ENCODE data around the gene ARHGAP33. TPM values are rescaled to one million over a fixed set of nuclear protein-coding genes. Genes with fewer than 3 reads are reported as not detected.
A peak's percentile ranks its signal among the peaks of the same experiment; 100 is the strongest.

ARHGAP33 gene
- total and polyA plus RNA-seq, 4 experiments from 2014 or later, result 0.29 to 19.4 (median 15.8) TPM; not detected in 1

DNA sequence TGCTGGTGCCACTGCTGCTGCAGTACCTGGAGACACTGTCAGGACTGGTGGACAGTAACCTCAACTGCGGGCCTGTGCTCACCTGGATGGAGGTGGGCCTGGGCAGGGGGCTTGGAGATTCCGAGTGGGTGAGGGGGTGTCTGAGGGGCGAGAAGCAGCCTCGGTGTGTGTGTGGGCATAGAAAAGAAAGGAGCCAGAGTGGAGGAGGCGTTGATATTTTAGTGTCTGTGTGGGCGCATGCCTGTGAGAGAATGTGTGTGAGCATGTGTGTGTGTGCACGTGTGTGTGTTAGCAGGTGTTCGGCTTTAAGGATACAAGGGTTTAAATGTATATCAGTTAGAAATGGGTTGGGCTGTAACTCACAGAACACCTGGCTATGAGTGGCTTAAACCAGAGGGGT, 3.7 kb downstream of the ARHGAP33 start:
- no peak overlapping the region for H3K4me3 Mint-ChIP-seq
- peaks cover 8% of the 10 kb centered on the region for H3K36me3 ChIP-seq (ENCODE audit: insufficient read depth, low read length)
- peaks cover 15% of the 10 kb centered on the region for H3K4me1 ChIP-seq (ENCODE audit: insufficient read depth, low read length)
- CTCF ChIA-PET (ENCODE audit: partially characterized antibody), result no interaction called here
- peaks cover 11 to 33% (median 21%) of the 10 kb centered on the region in 4 donors for H3K4me1 Mint-ChIP-seq
- H3K27ac ChIP-seq (ENCODE audit: low read depth, low read length), result no peak overlapping the region
- H3K27me3 Mint-ChIP-seq, result no peaks in the 10 kb centered on the region
- H3K9me3 Mint-ChIP-seq, result no peaks in the 10 kb centered on the region
- H3K27me3 ChIP-seq (ENCODE audit: insufficient read depth, low read length), result no peaks in the 10 kb centered on the region
- no peak overlapping the region for H3K4me3 ChIP-seq (ENCODE audit: low read length in 2 of 2)
- no peak for DNase-seq
- H3K27ac Mint-ChIP-seq, result no peak overlapping the region
- POLR2A ChIA-PET (ENCODE audit: partially characterized antibody), result no interaction called here
- H3K36me3 Mint-ChIP-seq, result peaks cover 7 to 24% of the 10 kb centered on the region in 2 donors
- intact Hi-C loops (cut with micrococcal nuclease), result no loop called here
- no peaks in the 10 kb centered on the region for H3K9me3 ChIP-seq (ENCODE audit: control insufficient read depth in 1 of 2, low read length in 2 of 2)

DNA sequence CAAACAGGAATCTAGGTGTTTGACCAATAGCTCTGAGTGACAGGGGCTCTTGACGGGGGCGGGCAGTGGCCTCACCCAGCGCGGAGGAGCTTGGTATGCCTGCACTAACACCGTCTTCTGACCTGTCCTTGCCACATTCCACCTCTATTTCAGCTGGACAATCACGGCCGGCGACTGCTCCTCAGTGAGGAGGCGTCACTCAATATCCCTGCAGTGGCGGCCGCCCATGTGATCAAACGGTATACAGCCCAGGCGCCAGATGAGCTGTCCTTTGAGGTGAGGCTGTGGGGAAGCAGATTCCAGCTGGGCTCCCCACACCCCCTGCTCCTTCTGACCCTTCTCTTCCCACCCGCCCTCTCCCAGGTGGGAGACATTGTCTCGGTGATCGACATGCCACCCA, 4.7 kb downstream of the ARHGAP33 start:
- no peak for DNase-seq
- ChIA-PET CTCF (ENCODE audit: partially characterized antibody) (no interaction called here), POLR2A (ENCODE audit: partially characterized antibody) (no interaction called here)
- H3K4me1 ChIP-seq (ENCODE audit: insufficient read depth, low read length), result peaks cover 8% of the 10 kb centered on the region
- H3K4me3 ChIP-seq (ENCODE audit: low read length in 2 of 2), result no peak overlapping the region
- no peak overlapping the region for H3K4me3 Mint-ChIP-seq
- H3K27ac Mint-ChIP-seq, result no peak overlapping the region
- intact Hi-C loops (cut with micrococcal nuclease), result no loop called here
- H3K36me3 ChIP-seq (ENCODE audit: insufficient read depth, low read length), result peaks cover 8% of the 10 kb centered on the region
- H3K27me3 ChIP-seq (ENCODE audit: insufficient read depth, low read length), result no peaks in the 10 kb centered on the region
- peaks cover 8 to 23% (median 13%) of the 10 kb centered on the region in 4 donors for H3K4me1 Mint-ChIP-seq
- H3K27me3 Mint-ChIP-seq, result no peaks in the 10 kb centered on the region
- H3K9me3 Mint-ChIP-seq, result no peaks in the 10 kb centered on the region
- peaks cover 7 to 24% of the 10 kb centered on the region in 2 donors for H3K36me3 Mint-ChIP-seq
- H3K27ac ChIP-seq (ENCODE audit: low read depth, low read length), result no peak overlapping the region
- H3K9me3 ChIP-seq (ENCODE audit: control insufficient read depth in 1 of 2, low read length in 2 of 2), result no peaks in the 10 kb centered on the region

- no peak for DNase-seq
- no peaks in the 10 kb centered on the region for H3K9me3 ChIP-seq (ENCODE audit: control insufficient read depth in 1 of 2, low read length in 2 of 2)
- Mint-ChIP-seq H3K36me3 (peaks cover 7 to 24% of the 10 kb centered on the region in 2 donors), H3K9me3 (peaks cover 0 to 1% (median 0%) of the 10 kb centered on the region in 8 donors), H3K27ac (no peak overlapping the region), H3K4me3 (no peak overlapping the region), H3K27me3 (no peaks in the 10 kb centered on the region), H3K4me1 (peaks cover 7 to 20% (median 12%) of the 10 kb centered on the region in 4 donors)
- CTCF ChIA-PET (ENCODE audit: partially characterized antibody), result no interaction called here
- POLR2A ChIA-PET (ENCODE audit: partially characterized antibody), result no interaction called here
- intact Hi-C loops (cut with micrococcal nuclease), result no loop called here
- H3K4me3 ChIP-seq (ENCODE audit: low read length in 2 of 2), result no peak overlapping the region
- peaks cover 6% of the 10 kb centered on the region for H3K4me1 ChIP-seq (ENCODE audit: insufficient read depth, low read length)
- H3K27me3 ChIP-seq (ENCODE audit: insufficient read depth, low read length), result no peaks in the 10 kb centered on the region
- no peak overlapping the region for H3K27ac ChIP-seq (ENCODE audit: low read depth, low read length)
- H3K36me3 ChIP-seq (ENCODE audit: insufficient read depth, low read length), result peaks cover 8% of the 10 kb centered on the region
These were observed 5.4 kb downstream of the ARHGAP33 start for GRCh38 chr19:35780717-35781116.

GRCh38 chr19:35781650-35782049, 6.3 kb downstream of the ARHGAP33 start:
- POLR2A ChIA-PET (ENCODE audit: partially characterized antibody), result no interaction called here
- H3K4me1 Mint-ChIP-seq, result peaks cover 4 to 14% (median 6%) of the 10 kb centered on the region in 4 donors
- intact Hi-C loops (cut with micrococcal nuclease), result no loop called here
- peaks cover 8% of the 10 kb centered on the region for H3K36me3 ChIP-seq (ENCODE audit: insufficient read depth, low read length)
- peaks cover 7 to 23% of the 10 kb centered on the region in 2 donors for H3K36me3 Mint-ChIP-seq
- no peaks in the 10 kb centered on the region for H3K27me3 Mint-ChIP-seq
- CTCF ChIA-PET (ENCODE audit: partially characterized antibody), result no interaction called here
- H3K27ac Mint-ChIP-seq, result peak overlapping the region in 1 of 7 donors; percentile 76
- H3K9me3 ChIP-seq (ENCODE audit: control insufficient read depth in 1 of 2, low read length in 2 of 2), result no peaks in the 10 kb centered on the region
- no peak overlapping the region for H3K27ac ChIP-seq (ENCODE audit: low read depth, low read length)
- H3K4me1 ChIP-seq (ENCODE audit: insufficient read depth, low read length), result no peaks in the 10 kb centered on the region
- no peaks in the 10 kb centered on the region for H3K27me3 ChIP-seq (ENCODE audit: insufficient read depth, low read length)
- no peak overlapping the region for H3K4me3 Mint-ChIP-seq
- H3K9me3 Mint-ChIP-seq, result peaks cover 0 to 2% (median 0%) of the 10 kb centered on the region in 8 donors
- DNase-seq, result no peak
- no peak overlapping the region for H3K4me3 ChIP-seq (ENCODE audit: low read length in 2 of 2)

DNA sequence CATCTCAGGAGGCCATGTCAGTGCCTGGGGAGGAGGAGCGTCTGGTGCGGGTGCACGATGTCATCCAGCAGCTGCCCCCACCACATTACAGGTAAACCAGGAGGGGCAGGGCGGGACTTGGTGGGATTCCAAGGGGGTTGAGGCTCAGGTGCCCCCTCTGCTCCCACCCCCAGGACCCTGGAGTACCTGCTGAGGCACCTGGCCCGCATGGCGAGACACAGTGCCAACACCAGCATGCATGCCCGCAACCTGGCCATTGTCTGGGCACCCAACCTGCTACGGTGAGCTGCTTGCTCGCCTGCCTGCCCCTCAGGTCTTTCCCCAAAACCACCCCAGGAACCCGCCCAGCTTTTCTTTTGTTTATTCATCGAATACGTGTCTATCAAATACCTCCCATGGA, 7.2 kb downstream of the ARHGAP33 start:
- H3K9me3 Mint-ChIP-seq, result peaks cover 0 to 2% (median 0%) of the 10 kb centered on the region in 8 donors
- Histone ChIP-seq H3K9me3 (ENCODE audit: control insufficient read depth in 1 of 2, low read length in 2 of 2) (no peaks in the 10 kb centered on the region), H3K27ac (ENCODE audit: low read depth, low read length) (no peak overlapping the region), H3K36me3 (ENCODE audit: insufficient read depth, low read length) (peaks cover 8% of the 10 kb centered on the region), H3K4me1 (ENCODE audit: insufficient read depth, low read length) (no peaks in the 10 kb centered on the region), H3K4me3 (ENCODE audit: low read length in 2 of 2) (no peak overlapping the region), H3K27me3 (ENCODE audit: insufficient read depth, low read length) (no peaks in the 10 kb centered on the region)
- H3K27ac Mint-ChIP-seq, result peak overlapping the region in 2 of 7 donors; percentile 6 to 51
- no peak for DNase-seq
- H3K27me3 Mint-ChIP-seq, result no peaks in the 10 kb centered on the region
- ChIA-PET CTCF (ENCODE audit: partially characterized antibody) (no interaction called here), POLR2A (ENCODE audit: partially characterized antibody) (no interaction called here)
- peaks cover 0 to 4% (median under 1%) of the 10 kb centered on the region in 4 donors for H3K4me1 Mint-ChIP-seq
- peaks cover 7 to 19% of the 10 kb centered on the region in 2 donors for H3K36me3 Mint-ChIP-seq
- intact Hi-C loops (cut with micrococcal nuclease), result no loop called here
- no peak overlapping the region for H3K4me3 Mint-ChIP-seq

GRCh38 chr19:35783469-35784434, 8.4 kb downstream of the ARHGAP33 start:
- no peaks in the 10 kb centered on the region for H3K27me3 ChIP-seq (ENCODE audit: insufficient read depth, low read length)
- POLR2A ChIA-PET (ENCODE audit: partially characterized antibody), result no interaction called here
- Mint-ChIP-seq H3K27me3 (no peaks in the 10 kb centered on the region), H3K36me3 (peaks cover 7 to 19% of the 10 kb centered on the region in 2 donors), H3K4me1 (peaks cover 0 to 1% (median 0%) of the 10 kb centered on the region in 4 donors), H3K27ac (no peak overlapping the region), H3K4me3 (no peak overlapping the region), H3K9me3 (peaks cover 0 to 2% (median 0%) of the 10 kb centered on the region in 8 donors)
- no peaks in the 10 kb centered on the region for H3K9me3 ChIP-seq (ENCODE audit: control insufficient read depth in 1 of 2, low read length in 2 of 2)
- no peak overlapping the region for H3K27ac ChIP-seq (ENCODE audit: low read depth, low read length)
- no peak overlapping the region for H3K4me3 ChIP-seq (ENCODE audit: low read length in 2 of 2)
- no peaks in the 10 kb centered on the region for H3K4me1 ChIP-seq (ENCODE audit: insufficient read depth, low read length)
- intact Hi-C loops (cut with micrococcal nuclease), result no loop called here
- CTCF ChIA-PET (ENCODE audit: partially characterized antibody), result no interaction called here
- peaks cover 8% of the 10 kb centered on the region for H3K36me3 ChIP-seq (ENCODE audit: insufficient read depth, low read length)
- DNase-seq, result no peak

DNA sequence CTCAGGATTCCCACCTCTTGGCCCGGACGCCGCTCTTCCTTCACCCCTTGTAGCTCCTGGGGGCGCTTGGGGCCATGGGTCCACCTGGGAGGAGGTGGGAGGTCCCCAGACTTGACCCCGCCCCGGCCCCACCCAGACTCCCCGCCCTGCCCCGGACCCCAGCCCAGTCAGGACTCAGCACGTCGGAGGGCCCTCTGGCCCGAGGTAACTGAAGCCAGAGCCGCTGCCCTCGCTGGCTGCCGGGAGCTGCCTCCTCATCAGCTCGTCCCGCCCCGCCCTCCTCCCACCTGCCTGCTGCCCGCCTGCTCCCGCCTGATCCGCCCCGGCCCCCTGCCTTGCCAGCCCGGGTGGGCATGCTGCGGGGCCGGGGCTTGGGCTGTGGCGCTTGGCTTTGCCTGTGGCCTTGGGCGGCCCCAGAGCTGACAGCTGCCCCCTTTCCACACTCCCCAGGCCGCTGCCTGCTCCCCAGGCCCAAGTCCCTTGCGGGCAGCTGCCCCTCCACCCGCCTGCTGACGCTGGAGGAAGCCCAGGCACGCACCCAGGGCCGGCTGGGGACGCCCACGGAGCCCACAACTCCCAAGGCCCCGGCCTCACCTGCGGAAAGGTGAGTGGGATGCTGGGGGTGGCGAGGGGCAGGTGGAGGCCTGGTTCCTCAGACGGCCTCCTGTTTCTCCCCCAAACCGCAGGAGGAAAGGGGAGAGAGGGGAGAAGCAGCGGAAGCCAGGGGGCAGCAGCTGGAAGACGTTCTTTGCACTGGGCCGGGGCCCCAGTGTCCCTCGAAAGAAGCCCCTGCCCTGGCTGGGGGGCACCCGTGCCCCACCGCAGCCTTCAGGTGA, 9.4 kb downstream of the ARHGAP33 start:
- DNase-seq, result no peak
- no peak overlapping the region for H3K27ac ChIP-seq (ENCODE audit: low read depth, low read length)
- H3K9me3 ChIP-seq (ENCODE audit: control insufficient read depth in 1 of 2, low read length in 2 of 2), result no peaks in the 10 kb centered on the region
- H3K27me3 Mint-ChIP-seq, result no peaks in the 10 kb centered on the region
- no peak overlapping the region for H3K4me3 ChIP-seq (ENCODE audit: low read length in 2 of 2)
- POLR2A ChIA-PET (ENCODE audit: partially characterized antibody), result no interaction called here
- peaks cover 7 to 17% of the 10 kb centered on the region in 2 donors for H3K36me3 Mint-ChIP-seq
- H3K27ac Mint-ChIP-seq, result no peak overlapping the region
- no peaks in the 10 kb centered on the region for H3K27me3 ChIP-seq (ENCODE audit: insufficient read depth, low read length)
- H3K9me3 Mint-ChIP-seq, result peaks cover 0 to 2% (median 0%) of the 10 kb centered on the region in 8 donors
- CTCF ChIA-PET (ENCODE audit: partially characterized antibody), result no interaction called here
- H3K4me1 ChIP-seq (ENCODE audit: insufficient read depth, low read length), result no peaks in the 10 kb centered on the region
- intact Hi-C loops (cut with micrococcal nuclease), result no loop called here
- H3K4me3 Mint-ChIP-seq, result no peak overlapping the region
- peaks cover 8% of the 10 kb centered on the region for H3K36me3 ChIP-seq (ENCODE audit: insufficient read depth, low read length)
- H3K4me1 Mint-ChIP-seq, result peaks cover 0 to 1% (median 0%) of the 10 kb centered on the region in 4 donors
